HG03025 (cell line): ENCODE data around the gene OST4.

Experiments used
- ATAC-seq: cut with Tn5 transposase; IDR thresholded peaks from one replicate; pipeline ENCODE4 v1.9.1; 2021; ENCODE audit warnings: mild to moderate bottlenecking, moderate library complexity; ENCODE audit not compliant: unreplicated experiment, low FRiP score

OST4 gene

DNA sequence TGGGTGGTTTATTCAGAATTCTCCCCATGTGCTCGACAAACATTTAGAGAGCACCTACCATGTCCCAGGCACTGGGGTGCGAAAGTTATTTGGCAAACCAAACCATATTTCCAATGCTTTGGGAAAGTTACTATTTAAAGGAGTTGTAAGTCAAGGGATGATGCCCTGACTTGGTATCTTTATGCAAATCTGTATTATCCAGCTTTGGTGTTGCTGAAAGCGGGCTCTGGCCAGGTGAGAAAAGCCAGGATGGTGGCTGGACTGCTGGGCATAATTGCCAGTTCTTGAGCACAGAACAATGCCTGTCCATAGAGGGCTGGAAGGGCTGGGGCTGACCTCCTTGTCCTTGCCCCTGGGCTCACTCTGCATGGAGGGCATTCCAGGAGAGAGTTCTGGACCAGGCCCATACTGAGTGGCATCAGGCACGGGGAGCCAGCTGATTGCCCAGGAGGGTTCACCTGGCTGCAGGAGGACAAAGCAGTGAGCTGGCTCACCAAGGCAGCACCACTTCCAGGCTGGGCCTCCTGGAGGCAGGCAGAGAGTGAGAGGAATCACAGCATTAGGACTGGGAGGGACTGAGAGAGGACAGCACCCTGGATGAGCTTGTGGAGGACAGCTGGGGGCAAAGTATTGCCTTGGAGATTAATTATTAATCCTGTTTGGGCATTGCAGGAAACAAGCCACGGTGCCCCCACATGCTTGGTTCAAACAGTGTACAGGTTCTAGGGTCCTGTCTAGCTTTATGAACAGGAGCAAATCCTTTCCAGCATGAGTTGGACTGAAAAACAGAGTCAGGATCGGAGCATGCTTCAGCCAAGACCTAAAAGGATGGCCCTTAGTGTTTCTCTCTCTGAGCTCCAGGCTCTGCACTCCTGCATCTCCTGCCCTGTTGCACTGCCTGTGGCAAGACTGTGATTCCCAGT is 22.2 kb upstream of the OST4 start:
- no peak for ATAC-seq

DNA sequence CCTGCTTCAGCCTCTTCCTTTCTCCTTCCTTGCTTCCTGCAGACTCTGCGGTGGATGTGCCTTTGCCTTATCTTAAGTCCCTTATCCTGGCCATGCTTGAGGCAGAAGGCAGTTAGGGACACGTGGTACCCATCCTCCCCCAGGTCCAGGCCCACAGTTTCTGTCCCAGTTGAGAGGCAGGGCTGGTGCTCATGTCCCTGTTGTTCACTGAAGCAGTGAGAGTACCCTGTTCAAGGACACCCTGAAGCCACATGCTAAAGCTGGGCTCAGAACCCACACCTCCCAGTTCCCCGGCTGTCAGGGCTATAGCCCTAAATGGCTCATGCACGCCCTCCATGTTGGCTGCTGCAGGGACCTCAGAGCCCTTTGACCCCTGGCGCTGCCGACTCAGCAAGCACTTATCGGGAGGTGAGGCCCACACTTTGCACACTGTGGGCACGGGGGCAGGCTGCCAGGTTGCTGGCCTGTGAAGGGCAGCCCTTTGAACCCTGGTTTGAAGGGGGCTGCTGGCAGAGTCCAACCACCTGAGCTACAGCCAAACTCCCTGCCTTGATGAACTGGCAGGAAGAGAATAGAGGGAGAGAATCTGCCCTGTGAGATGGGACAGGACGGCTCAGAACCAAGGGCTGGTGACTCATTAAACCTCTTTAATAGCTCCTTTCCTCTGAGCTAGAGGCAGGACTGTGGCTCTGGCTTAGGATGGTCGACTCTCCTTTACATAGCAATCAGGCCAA is 21.4 kb upstream of the OST4 start:
- no peak for ATAC-seq

DNA sequence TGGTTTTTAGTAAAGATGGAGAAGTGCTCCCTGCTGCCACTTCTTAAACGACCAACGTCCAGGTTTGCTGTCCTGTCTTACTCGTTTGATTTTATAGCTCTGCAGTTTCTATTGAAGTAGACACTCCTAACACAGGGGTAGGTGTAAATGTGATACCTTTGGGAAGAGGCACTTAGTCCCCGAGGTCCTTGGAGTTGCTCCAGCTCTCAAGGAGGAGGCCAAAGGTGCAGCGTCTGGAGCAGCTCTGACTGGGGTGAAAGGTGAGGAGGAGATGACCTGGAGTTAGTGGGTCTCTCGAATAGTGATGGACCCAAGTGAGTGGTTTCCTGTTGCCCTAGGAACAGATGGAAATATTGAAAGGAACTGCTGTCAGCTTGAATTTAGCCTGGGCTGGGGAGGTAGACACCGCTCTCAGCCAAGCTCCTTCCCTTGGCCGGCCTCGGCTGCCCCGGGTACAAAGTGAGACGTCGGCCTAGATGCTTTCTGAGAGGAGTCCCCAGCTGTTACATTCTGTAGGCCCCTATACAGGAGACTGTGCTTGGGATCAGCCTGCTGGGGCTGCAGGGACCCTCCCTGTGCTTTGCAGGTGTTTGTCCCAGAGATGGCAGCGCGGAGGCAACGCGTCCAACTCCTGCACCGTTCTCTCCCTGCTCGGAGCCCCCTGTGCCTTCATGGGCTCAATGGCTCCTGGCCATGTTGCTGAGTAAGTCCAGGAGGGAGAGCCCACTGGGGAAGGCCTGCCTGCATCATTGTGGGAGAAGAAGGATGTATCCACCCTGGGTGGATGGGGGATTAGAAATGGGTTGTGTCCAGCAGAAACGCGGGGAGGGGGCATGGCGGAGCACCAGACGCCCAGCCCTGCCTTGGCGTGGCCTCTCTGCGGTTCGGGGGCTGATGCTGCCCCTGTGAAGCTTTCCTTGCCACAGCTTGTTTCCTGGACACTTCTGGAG is 20.6 kb upstream of the OST4 start:
- ATAC-seq = no peak

DNA sequence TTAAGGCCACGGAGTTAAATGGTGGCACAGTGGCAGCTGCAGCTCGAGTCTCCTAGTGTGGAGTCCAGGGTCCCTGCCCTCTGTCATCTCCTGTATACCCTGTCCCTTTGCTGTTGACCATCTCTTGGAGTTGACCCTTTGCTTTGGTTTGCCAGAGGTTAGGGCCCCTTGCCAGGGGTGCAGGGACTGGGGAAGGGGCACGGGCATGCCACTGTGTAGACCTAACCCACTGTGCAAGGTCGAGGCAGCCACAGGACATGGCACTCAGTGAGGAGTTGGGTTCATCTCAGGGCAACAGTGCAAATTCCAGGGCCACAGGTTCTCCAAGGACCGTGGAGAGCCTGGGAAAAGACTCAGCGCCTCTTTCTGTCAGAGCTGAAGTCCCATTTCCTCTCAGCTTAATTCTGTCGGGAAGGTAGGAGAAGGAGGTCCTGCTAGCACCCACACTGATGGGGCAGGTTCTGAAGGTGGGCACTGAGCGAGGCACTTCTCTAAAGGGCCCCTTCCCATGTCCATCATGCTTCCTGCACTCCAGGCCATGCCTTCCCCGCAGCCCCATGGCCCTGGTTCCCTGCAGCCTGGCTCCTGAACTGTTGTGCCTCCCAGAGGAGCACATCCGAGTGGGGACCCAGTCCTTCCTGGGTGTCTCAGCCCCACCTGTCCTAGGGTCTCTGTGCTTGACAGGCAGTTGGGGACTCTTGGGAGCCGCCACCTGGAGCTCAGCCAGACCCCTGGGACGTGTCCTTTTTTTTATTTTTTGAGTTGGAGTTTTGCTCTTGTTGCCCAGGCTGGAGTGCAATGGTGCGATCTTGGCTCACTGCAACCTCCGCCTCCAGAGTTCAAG is 17.9 kb upstream of the OST4 start:
- ATAC-seq = no peak

DNA sequence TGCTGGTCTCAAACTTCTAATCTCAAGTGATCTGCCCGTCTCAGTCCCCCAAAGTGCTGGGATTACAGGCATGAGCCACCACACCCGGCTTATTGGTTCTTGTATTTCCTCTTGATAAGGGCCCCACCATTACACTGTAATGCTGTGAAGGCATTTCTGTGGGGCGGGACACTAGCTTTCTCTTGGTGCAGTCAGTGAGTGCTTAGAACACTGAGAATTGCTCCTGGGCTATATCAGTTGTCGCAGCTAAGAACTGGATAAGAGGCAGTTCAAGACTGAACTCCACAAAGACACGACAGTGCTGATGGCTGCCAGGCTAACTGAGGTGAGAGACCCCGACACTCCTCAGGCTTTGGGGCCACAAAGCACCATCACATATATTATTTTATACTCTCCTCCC is 17.2 kb upstream of the OST4 start:
- no peak for ATAC-seq

DNA sequence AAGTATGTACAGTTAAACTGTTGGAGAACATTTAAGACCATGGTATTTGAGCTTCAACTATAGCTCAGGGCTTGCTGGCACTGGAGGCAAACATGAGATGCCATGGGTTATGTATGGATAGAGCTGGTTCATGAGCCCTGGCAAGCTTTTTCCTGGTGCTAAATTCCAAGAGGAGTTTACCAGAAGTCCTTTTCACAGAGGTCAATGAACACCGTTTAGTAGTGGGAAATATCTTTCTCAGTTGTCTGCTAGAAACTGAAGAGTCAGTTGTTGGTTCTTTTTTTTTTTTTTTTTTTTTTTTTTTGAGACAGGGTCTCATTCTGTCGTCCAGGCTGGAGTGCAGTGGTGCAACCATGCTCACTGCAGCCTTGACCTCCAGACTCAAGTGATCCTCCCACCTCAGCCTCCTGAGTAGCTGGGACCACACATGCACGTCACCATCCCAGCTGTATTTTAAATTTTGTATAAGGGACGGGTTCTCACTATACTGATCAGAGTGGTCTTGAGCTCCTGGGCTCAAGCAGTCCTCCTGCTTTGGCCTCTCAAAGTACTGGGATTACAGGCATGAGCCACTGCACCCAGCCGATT is 16.5 kb upstream of the OST4 start:
- no peak for ATAC-seq

DNA sequence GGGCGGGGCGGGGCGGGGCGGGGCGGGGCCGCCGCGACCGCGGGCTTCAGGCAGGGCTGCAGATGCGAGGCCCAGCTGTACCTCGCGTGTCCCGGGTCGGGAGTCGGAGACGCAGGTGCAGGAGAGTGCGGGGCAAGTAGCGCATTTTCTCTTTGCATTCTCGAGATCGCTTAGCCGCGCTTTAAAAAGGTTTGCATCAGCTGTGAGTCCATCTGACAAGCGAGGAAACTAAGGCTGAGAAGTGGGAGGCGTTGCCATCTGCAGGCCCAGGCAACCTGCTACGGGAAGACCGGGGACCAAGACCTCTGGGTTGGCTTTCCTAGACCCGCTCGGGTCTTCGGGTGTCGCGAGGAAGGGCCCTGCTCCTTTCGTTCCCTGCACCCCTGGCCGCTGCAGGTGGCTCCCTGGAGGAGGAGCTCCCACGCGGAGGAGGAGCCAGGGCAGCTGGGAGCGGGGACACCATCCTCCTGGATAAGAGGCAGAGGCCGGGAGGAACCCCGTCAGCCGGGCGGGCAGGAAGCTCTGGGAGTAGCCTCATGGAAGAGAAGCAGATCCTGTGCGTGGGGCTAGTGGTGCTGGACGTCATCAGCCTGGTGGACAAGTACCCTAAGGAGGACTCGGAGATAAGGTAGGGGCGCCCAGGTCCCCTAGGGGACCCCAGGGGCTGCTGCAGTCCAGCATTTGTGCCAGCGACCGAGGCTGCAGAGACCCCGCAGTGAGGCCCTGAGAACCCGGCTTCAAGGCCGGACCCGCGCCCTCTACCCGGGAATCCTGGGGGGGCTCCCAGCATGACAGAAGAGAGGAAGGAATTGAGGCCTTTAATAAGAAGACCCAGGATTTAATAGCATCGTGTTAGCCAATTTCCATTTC is 15.5 kb upstream of the OST4 start, which contains the start of gene KHK:
KHK (plus strand) TSS at position 49 of the 870 bp plus-strand sequence; CDS start at position 537, 488 bp downstream.
- no peak for ATAC-seq

DNA sequence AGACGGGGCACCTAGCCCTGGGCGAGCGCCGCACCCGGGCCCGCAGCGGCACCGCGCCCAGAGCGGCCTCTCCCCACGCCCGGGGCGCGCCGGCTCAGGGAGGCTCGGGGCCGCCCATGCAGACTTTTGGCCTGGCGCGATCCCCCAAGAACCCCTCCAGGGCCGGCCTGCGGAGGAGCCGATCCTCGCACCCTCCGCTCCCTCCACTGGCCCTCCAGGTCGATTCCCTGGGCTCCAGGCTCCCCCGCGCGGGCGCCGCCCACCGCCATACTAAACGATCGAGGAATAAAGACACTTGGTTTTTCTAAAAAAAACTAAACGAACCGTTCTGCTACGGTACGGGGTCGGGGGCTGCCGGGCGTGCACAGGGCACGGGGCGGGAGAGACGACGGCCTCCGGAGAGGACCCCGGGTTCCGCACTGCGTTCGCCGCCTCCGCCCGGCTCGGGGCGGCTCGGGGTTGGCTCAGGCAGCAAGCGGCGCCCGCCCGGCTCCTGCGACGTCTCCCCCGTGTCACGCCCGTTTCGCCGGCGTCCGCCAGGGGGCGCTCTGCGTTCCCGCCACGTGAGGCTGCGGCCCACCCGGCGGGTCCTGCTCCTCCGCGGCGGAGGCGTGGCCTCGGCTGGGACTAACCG is 14.8 kb upstream of the OST4 start:
- ATAC-seq = peak; percentile 81

DNA sequence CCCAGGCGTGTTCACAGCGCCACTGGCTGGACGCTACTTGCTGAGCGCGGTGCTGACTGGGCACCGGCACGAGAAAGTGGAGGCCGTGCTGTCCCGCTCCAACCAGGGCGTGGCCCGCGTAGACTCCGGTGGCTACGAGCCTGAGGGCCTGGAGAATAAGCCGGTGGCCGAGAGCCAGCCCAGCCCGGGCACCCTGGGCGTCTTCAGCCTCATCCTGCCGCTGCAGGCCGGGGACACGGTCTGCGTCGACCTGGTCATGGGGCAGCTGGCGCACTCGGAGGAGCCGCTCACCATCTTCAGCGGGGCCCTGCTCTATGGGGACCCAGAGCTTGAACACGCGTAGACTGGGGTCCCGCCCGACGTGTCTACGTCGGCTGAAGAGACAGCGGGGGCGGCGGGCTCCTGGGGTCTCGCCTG is 14.2 kb upstream of the OST4 start:
- ATAC-seq = peak; percentile 7

DNA sequence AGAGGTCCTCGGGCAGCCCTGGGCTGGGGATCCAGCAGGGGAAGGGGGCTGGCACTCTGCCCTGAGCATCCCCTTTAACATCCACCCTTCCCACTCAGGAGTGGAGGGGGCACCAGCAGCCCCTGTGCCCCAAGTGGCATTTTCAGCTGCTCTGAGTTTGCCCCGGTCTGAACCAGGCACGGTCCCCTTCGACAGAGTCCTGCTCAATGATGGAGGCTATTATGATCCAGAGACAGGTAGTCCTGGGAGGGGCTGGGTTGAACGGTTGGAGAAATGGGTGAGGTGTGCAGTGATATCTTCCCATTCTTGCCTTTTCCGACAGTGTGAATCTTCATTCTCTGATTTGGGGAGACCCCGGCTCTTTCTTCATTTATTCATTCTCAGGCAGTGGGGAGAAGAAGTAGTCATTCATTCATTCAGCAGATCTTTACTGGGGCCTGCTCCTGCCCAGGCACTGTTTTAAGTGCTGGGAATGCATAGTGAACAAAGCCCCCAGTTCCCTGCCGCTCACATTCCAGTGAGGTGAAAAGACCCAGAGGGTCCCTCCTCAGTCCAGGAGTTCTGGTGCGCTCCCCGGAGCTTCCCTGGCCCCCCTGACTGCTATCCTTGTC is 13.7 kb upstream of the OST4 start:
- ATAC-seq = no peak

DNA sequence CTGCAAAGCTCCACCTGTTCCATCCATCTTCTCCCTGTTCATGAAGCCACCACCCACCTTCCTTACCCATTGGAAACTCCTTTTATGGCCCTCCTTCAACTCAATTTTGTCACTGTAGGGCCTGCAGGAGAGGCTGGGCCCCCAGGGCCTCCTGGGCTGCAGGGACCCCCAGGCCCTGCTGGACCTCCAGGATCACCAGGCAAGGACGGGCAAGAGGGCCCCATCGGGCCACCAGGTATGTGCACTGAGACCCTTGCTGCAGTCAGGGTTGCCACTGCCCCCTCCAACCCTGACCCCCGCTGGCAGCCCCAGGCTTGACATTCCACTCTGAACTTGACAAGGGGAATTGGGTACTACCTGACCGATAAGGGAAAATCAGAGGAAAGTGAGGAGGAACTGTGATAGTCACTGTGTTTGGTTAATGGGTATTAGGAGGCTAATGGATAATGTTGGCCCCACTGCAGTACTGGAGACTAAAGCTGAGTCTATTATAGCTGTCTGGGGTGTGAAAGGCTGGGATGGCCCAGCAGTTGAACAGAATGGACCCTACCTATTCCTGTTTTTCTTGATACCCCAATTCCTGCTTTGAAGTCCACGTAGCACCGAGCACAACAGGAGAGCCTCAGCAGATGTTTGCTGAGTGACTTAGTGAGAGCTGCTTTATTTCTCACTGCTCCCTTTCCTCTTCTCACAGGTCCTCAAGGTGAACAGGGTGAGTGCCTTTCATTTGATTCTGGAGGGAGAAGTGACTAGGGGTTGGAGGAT is 13.0 kb upstream of the OST4 start:
- no peak for ATAC-seq

DNA sequence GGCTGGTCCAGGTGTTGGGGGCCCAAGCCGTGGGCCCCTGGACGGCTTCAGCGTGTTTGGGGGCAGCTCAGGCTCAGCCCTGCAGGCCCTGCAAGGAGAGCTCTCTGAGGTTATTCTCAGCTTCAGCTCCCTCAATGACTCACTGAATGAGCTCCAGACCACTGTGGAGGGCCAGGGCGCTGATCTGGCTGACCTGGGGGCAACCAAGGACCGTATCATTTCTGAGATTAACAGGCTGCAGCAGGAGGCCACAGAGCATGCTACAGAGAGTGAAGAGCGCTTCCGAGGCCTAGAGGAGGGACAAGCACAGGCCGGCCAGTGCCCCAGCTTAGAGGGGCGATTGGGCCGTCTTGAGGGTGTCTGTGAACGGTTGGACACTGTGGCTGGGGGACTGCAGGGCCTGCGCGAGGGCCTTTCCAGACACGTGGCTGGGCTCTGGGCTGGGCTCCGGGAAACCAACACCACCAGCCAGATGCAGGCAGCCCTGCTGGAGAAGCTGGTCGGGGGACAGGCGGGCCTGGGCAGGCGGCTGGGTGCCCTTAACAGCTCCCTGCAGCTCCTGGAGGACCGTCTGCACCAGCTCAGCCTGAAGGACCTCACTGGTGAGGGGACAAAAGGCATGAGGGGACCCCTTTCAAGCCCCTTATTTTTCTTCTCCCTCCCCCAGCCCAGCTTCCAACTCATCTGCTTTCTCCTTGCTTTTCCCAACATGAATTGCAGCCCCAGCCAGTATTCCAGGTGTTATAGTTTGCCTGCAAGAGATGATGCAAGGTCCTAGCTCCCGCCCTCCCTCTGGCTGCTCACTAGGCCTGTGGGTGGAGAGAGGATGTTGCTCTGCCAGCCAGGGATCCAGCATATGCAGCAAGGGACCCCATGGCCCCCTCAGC is 12.2 kb upstream of the OST4 start:
- no peak for ATAC-seq

DNA sequence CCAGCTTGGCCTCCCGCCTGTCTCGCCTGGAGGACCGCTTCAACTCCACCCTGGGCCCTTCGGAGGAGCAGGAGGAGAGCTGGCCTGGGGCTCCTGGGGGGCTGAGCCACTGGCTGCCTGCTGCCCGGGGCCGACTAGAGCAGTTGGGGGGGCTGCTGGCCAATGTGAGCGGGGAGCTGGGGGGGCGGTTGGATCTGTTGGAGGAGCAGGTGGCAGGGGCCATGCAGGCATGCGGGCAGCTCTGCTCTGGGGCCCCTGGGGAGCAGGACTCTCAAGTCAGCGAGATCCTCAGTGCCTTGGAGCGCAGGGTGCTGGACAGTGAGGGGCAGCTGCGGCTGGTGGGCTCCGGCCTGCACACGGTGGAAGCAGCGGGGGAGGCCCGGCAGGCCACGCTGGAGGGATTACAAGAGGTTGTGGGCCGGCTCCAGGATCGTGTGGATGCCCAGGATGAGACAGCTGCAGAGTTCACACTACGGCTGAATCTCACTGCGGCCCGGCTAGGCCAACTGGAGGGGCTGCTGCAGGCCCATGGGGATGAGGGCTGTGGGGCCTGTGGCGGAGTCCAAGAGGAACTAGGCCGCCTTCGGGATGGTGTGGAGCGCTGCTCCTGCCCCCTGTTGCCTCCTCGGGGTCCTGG is 11.4 kb upstream of the OST4 start:
- ATAC-seq = no peak

DNA sequence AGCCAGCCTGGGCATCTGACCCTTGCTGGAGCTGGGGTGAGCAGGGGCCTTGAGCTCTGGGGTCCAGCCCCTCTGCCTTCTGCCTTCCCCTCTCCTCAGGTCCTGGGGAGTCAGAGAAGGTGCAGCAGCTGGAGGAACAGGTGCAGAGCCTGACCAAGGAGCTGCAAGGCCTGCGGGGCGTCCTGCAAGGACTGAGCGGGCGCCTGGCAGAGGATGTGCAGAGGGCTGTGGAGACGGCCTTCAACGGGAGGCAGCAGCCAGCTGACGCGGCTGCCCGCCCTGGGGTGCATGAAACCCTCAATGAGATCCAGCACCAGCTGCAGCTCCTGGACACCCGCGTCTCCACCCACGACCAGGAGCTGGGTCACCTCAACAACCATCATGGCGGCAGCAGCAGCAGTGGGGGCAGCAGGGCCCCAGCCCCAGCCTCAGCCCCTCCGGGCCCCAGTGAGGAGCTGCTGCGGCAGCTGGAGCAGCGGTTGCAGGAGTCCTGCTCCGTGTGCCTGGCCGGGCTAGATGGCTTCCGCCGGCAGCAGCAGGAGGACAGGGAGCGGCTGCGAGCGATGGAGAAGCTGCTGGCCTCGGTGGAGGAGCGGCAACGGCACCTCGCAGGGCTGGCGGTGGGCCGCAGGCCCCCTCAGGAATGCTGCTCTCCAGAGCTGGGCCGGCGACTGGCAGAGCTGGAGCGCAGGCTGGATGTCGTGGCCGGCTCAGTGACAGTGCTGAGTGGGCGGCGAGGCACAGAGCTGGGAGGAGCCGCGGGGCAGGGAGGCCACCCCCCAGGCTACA is 10.7 kb upstream of the OST4 start:
- no peak for ATAC-seq

DNA sequence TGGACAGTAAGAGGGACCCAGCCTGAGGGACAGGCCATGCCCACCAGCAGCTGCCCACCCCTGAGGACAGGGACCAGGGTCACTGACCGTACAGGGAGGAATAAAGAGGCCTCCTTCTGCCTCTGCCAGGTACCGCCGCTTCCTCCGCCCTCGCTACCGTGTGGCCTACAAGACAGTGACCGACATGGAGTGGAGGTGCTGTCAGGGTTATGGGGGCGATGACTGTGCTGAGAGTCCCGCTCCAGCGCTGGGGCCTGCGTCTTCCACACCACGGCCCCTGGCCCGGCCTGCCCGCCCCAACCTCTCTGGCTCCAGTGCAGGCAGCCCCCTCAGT is 9.1 kb upstream of the OST4 start:
- ATAC-seq = no peak
